GM12878 (cell line): ENCODE results near the gene HSBP1L1. TPM values are rescaled to one million over a fixed set of nuclear protein-coding genes. Genes with fewer than 3 reads are reported as not detected.

Experiments
- ATAC-seq: fragments of 200-7000 bp; cut with Tn5 transposase; 3 replicates; pipeline ENCODE4 v1.9.1; 2020; ENCODE audit warnings: mild to moderate bottlenecking, moderate library complexity
- BruUV-seq: library from RNA; stranded (reverse); fragments of 400-500 nt; replicated peaks from 2 replicates; lab custom pipeline; 2021; lab: Mats Ljungman, UMichigan
- CTCF ChIA-PET: fragments of 300-600 bp; sonication (Branson Sonifier 250); formaldehyde crosslinking; extraction: SDS; loops from one replicate; lab custom pipeline; 2021; ENCODE audit warnings: inconsistent platforms; lab: Yijun Ruan, JAX
- POLR2A ChIA-PET: fragments of 350-600 bp; formaldehyde crosslinking; extraction: SDS; loops from one replicate; lab custom pipeline; 2021; ENCODE audit warnings: inconsistent platforms; lab: Charles Lee
- RAD21 ChIA-PET: fragments of 300-600 bp; sonication (Branson Sonifier 250); formaldehyde crosslinking; loops from one replicate; lab custom pipeline; 2023; ENCODE audit warnings: antibody characterized with exemption; ENCODE audit not compliant: unreplicated experiment; lab: Charles Lee
- SMC1A ChIA-PET: fragments of 300-600 bp; sonication (Branson Sonifier 250); formaldehyde crosslinking; loops from one replicate; lab custom pipeline; 2023; ENCODE audit not compliant: unreplicated experiment, uncharacterized antibody; lab: Charles Lee
- DNase-seq: peaks from one replicate; pipeline ENCODE4 v3.0.0-alpha.2; 2011; ENCODE audit warnings: low read depth, low spot score
- FAIRE-seq: peaks from 3 replicates; lab custom pipeline; 2011; peaks lifted over from hg19 to GRCh38; lab: Jason Lieb, UNC
- H2AFZ ChIP-seq: 2 replicates; pipeline ENCODE4 v1.6.0; 2011; ENCODE audit warnings: low read depth, low read length, control low read depth; ENCODE audit not compliant: control insufficient read depth
- H3K27ac ChIP-seq: 2 replicates; pipeline ENCODE4 v1.5.1; 2011; ENCODE audit warnings: control low read depth; ENCODE audit not compliant: control insufficient read depth, insufficient read depth
- H3K27me3 ChIP-seq, 2 experiments: replicated peaks in 1 of 2; 2 replicates each; pipeline versions ENCODE4 v1.6.0 to v1.6.1; 2011; ENCODE audit warnings: low read length in 1 of 2; ENCODE audit not compliant: control insufficient read depth in 2 of 2, insufficient read depth in 2 of 2
- H3K36me3 ChIP-seq, 2 experiments: 2 replicates each; pipeline ENCODE4 v1.5.1; 2011; ENCODE audit warnings: low read length in 1 of 2; ENCODE audit not compliant: control insufficient read depth in 2 of 2, insufficient read depth in 2 of 2
- H3K4me1 ChIP-seq: 2 replicates; pipeline ENCODE4 v1.6.1; 2011; ENCODE audit warnings: mild to moderate bottlenecking, low read length, moderate library complexity, mixed read lengths; ENCODE audit not compliant: control insufficient read depth, insufficient read depth
- H3K4me2 ChIP-seq: 2 replicates; pipeline ENCODE4 v1.6.0; 2011; ENCODE audit warnings: control low read depth; ENCODE audit not compliant: control insufficient read depth, insufficient read depth
- H3K4me3 ChIP-seq: fragments of 200-600 bp; sonication (generic); 2 replicates; pipeline ENCODE4 v1.5.1; 2016
- H3K79me2 ChIP-seq: 2 replicates; pipeline ENCODE4 v1.6.0; 2011; ENCODE audit warnings: low read length; ENCODE audit not compliant: control insufficient read depth, insufficient read depth
- H3K9ac ChIP-seq: 2 replicates; pipeline ENCODE4 v1.8.0; 2011; ENCODE audit warnings: low read length, control low read depth, mixed read lengths; ENCODE audit not compliant: control insufficient read depth, insufficient read depth
- H3K9me3 ChIP-seq: replicated peaks from 3 replicates; pipeline ENCODE4 v1.5.1; 2011; ENCODE audit warnings: mild to moderate bottlenecking, low read length; ENCODE audit not compliant: control insufficient read depth, insufficient read depth
- H4K20me1 ChIP-seq: 2 replicates; pipeline ENCODE4 v1.6.0; 2011; ENCODE audit not compliant: control insufficient read depth, insufficient read depth
- ASH2L ChIP-seq: fragments of 300-600, 200-600 bp; sonication (generic); IDR thresholded peaks from 2 replicates; pipeline ENCODE4 v1.6.1; 2017; ENCODE audit warnings: low read depth, mild to moderate bottlenecking, borderline replicate concordance
- CBX5 ChIP-seq: sonication (generic); IDR thresholded peaks from 2 replicates; pipeline ENCODE4 v1.6.1; 2016; ENCODE audit warnings: low read depth, moderate library complexity, mild to moderate bottlenecking, inconsistent platforms
- CREM ChIP-seq: IDR thresholded peaks from 2 replicates; pipeline ENCODE4 v1.6.1; 2014; ENCODE audit warnings: antibody characterized with exemption, low read depth
- EED ChIP-seq: sonication (generic); IDR thresholded peaks from 2 replicates; pipeline ENCODE4 v1.6.1; 2016; ENCODE audit warnings: antibody characterized with exemption, low read depth
- ELK1 ChIP-seq: IDR thresholded peaks from 2 replicates; pipeline ENCODE4 v1.6.1; 2012; ENCODE audit warnings: low read depth, low read length, improper control_type of control experiment
- GABPA ChIP-seq: IDR thresholded peaks from 2 replicates; pipeline ENCODE4 v1.6.1; 2014; ENCODE audit warnings: antibody characterized with exemption, low read depth, mild to moderate bottlenecking, inconsistent platforms
- KDM1A ChIP-seq: fragments of 200-600 bp; sonication (generic); IDR thresholded peaks from 2 replicates; pipeline ENCODE4 v1.6.1; 2016; ENCODE audit warnings: borderline replicate concordance
- NFYA ChIP-seq: IDR thresholded peaks from 2 replicates; pipeline ENCODE4 v1.6.1; 2011; ENCODE audit warnings: low read depth, mild to moderate bottlenecking, low read length, improper control_type of control experiment, borderline replicate concordance
- NKRF ChIP-seq: fragments of 450-650 bp; conservative IDR thresholded peaks from 2 replicates; pipeline ENCODE4 v1.6.1; 2017; ENCODE audit warnings: mild to moderate bottlenecking, moderate library complexity
- PKNOX1 ChIP-seq: fragments of 450-650 bp; IDR thresholded peaks from 2 replicates; pipeline ENCODE4 v1.6.1; 2016; ENCODE audit warnings: mild to moderate bottlenecking
- RAD51 ChIP-seq: fragments of 450-650 bp; IDR thresholded peaks from 2 replicates; pipeline ENCODE4 v1.6.1; 2016; ENCODE audit warnings: moderate library complexity, mild to moderate bottlenecking, inconsistent platforms
- RELA ChIP-seq: fragments of 450-650 bp; IDR thresholded peaks from 2 replicates; pipeline ENCODE4 v1.8.0; 2014; ENCODE audit warnings: borderline replicate concordance; ENCODE audit not compliant: partially characterized antibody
- TCF3 ChIP-seq: IDR thresholded peaks from 2 replicates; pipeline ENCODE4 v1.6.1; 2012; ENCODE audit warnings: low read depth, mild to moderate bottlenecking, low read length, borderline replicate concordance; ENCODE audit not compliant: insufficient read depth
- ZBTB33 ChIP-seq: fragments of 450-650 bp; IDR thresholded peaks from 2 replicates; pipeline ENCODE4 v1.6.1; 2017; ENCODE audit warnings: mild to moderate bottlenecking
- ZNF24 ChIP-seq: fragments of 450-650 bp; IDR thresholded peaks from 2 replicates; pipeline ENCODE4 v1.6.1; 2017; ENCODE audit warnings: antibody characterized with exemption, mild to moderate bottlenecking
- ZNF384 ChIP-seq: IDR thresholded peaks from 2 replicates; pipeline ENCODE4 v1.6.1; 2012; ENCODE audit warnings: low read depth, mild to moderate bottlenecking, low read length, improper control_type of control experiment, borderline replicate concordance
- WGBS: methylation state at CpG from one replicate; pipeline ENCODE4 v1.1.6; 2016; ENCODE audit warnings: low lambda C conversion rate; ENCODE audit not compliant: insufficient replicate concordance, insufficient coverage; ENCODE audit errors: missing lambda C conversion rate; 5-methylcytosine and 5-hydroxymethylcytosine counted together
- in situ Hi-C: fragments of 300-500 bp; cut with MboI; formaldehyde crosslinking; loops from 9 replicates; pipeline ENCODE4 v1.14.3; 2018; ENCODE audit warnings: mixed read lengths
- intact Hi-C: fragments of 100-400 bp; cut with micrococcal nuclease; formaldehyde crosslinking; loops from one replicate; pipeline ENCODE4 v1.14.2; 2022; ENCODE audit not compliant: unreplicated experiment
- polyA plus RNA-seq, 11 experiments: library from polyadenylated mRNA; depleted of rRNA in 4 of 11; unstranded in 6 of 11; stranded (reverse) in 5 of 11; fragments of >200 nt; fragmentation: Nextera tagmentation in 4 of 11; fragmentation: Illumina TruSeq in 1 of 11; extraction: Ambion mirVana in 4 of 11; extraction: Trizol in 1 of 11; gene quantifications; 1 replicate in 1 of 11; 2 replicates in 10 of 11; pipeline versions ENCODE4 v1.2.1 to v1.2.3, GENCODE V29; 2011 to 2016; ENCODE audit warnings: inconsistent platforms in 2 of 11, missing spikeins in 2 of 11, low read depth in 1 of 11
- total RNA-seq, 4 experiments: library from RNA; depleted of rRNA in 3 of 4; stranded (reverse); fragments of >200 nt in 3 of 4; fragmentation: Illumina TruSeq in 1 of 4; extraction: Trizol in 1 of 4; gene quantifications; 2 replicates each; pipeline versions ENCODE4 v1.2.1 to v1.2.3, GENCODE V29; 2013 to 2021

Gene HSBP1L1
- total and polyA plus RNA-seq, 10 of the 15 experiments (the other 5 are each of a cell fraction or from before 2014, with no cell fraction given), result 0.97 to 14.0 (median 6.9) TPM; not detected in 1

- no peak for TF ChIP-seq PKNOX1
- TF ChIP-seq TCF3, result no peak
- TF ChIP-seq ASH2L, result no peak
- TF ChIP-seq RELA, result no peak
Observed at GRCh38 chr18:79942786-79943607, 21.4 kb upstream of the HSBP1L1 start (continued).

- intact Hi-C loops (no loop called here), in situ Hi-C loops (no loop called here)
- no peaks in the 10 kb centered on the region for H3K27me3 ChIP-seq
- H3K4me3 ChIP-seq, result no peak overlapping the region
- peaks cover 8 to 14% of the 10 kb centered on the region in 2 experiments for H3K36me3 ChIP-seq
- peaks cover 30% of the 10 kb centered on the region for H3K4me1 ChIP-seq
- H4K20me1 ChIP-seq, result no peaks in the 10 kb centered on the region
- no peaks in the 10 kb centered on the region; the same call in 2 of the 3 replicates for H3K9me3 ChIP-seq
- ChIA-PET POLR2A (interaction anchor here (0.9 kb wide), 1 partner anchor 20 kb away, joined by 3 read pairs; no protein-coding TSS in a partner anchor), SMC1A (interaction anchor here (1.0 to 1.6 kb wide), 2 partner anchors 20 to 162 kb away, joined by 3 to 5 read pairs; no protein-coding TSS in a partner anchor), CTCF (no interaction called here), RAD21 (interaction anchor here (1.1 kb wide), 1 partner anchor 569 kb away, joined by 3 read pairs; no protein-coding TSS in a partner anchor)
- no peak overlapping the region for H3K4me2 ChIP-seq
- no peak overlapping the region for H3K27ac ChIP-seq
- no TSS peak for BruUV-seq
- no peak for FAIRE-seq
- no peak for DNase-seq
- WGBS, result 96% methylated on average over 20 of the region's 20 CpGs
- H2AFZ ChIP-seq, result no peak overlapping the region
- ATAC-seq, result no peak
- no peak overlapping the region for H3K9ac ChIP-seq
- H3K79me2 ChIP-seq, result peaks cover 19% of the 10 kb centered on the region
- TF ChIP-seq ELK1 (no peak), CREM (no peak), CBX5 (no peak), NFYA (no peak), ZBTB33 (no peak), NKRF (no peak), GABPA (no peak), ZNF24 (no peak), RAD51 (no peak), ZNF384 (no peak), KDM1A (no peak), EED (no peak)
Observed at GRCh38 chr18:79943608-79944125, 20.8 kb upstream of the HSBP1L1 start.
